SK-N-SH (cell line): ENCODE results near the gene DEFB118. TPM values are rescaled to one million over a fixed set of nuclear protein-coding genes. Genes with fewer than 3 reads are reported as not detected.

Experiments used
- CTCF ChIA-PET: fragments of 300-600, 350-600 bp; formaldehyde crosslinking; extraction: SDS; loops from one replicate; lab custom pipeline; 2021; lab: Yijun Ruan, JAX
- POLR2A ChIA-PET: fragments of 350-600 bp; sonication (Branson Sonifier 250); formaldehyde crosslinking; extraction: SDS; loops from one replicate; lab custom pipeline; 2020; ENCODE audit warnings: antibody characterized with exemption, inconsistent platforms; lab: Yijun Ruan, JAX
- DNase-seq: peaks from one replicate; pipeline ENCODE4 v3.0.0; 2012
- H2AFZ ChIP-seq: fragments of 200-600 bp; sonication (generic); 2 replicates; pipeline ENCODE4 v1.8.1; 2016; ENCODE audit warnings: antibody characterized with exemption, mild to moderate bottlenecking, low read depth
- H3F3A ChIP-seq: fragments of 200-600 bp; sonication (generic); replicated peaks from 2 replicates; pipeline ENCODE3; 2016; ENCODE audit warnings: antibody characterized with exemption, mild to moderate bottlenecking; ENCODE audit not compliant: insufficient read depth
- H3K27ac ChIP-seq, 2 experiments: fragments of 200-500 bp in 1 of 2; fragments of 200-600 bp in 1 of 2; sonication (Bioruptor generic) in 1 of 2; sonication (generic), shearing (Covaris generic) in 1 of 2; 2 replicates each; pipeline versions ENCODE4 v1.5.1 to v1.6.1; 2014 to 2016; ENCODE audit warnings: low read depth in 2 of 2, inconsistent platforms in 1 of 2, low read length in 1 of 2, mild to moderate bottlenecking in 1 of 2, mixed read lengths in 1 of 2
- H3K27me3 ChIP-seq: fragments of 200-600 bp; sonication (generic), shearing (Covaris generic); 2 replicates; pipeline ENCODE4 v1.6.1; 2016; ENCODE audit warnings: mixed run types; ENCODE audit not compliant: insufficient read depth
- H3K36me3 ChIP-seq, 2 experiments: fragments of 200-500 bp in 1 of 2; fragments of 200-600 bp in 1 of 2; sonication (Bioruptor generic) in 1 of 2; sonication (generic) in 1 of 2; replicated peaks in 1 of 2; 2 replicates each; pipeline versions ENCODE3 to v1.5.1; 2014 to 2016; ENCODE audit warnings: low read length in 1 of 2, mild to moderate bottlenecking in 1 of 2; ENCODE audit not compliant: insufficient read depth in 2 of 2, control insufficient read depth in 1 of 2
- H3K4me1 ChIP-seq, 2 experiments: fragments of 200-500 bp in 1 of 2; fragments of 200-600 bp in 1 of 2; sonication (Bioruptor generic) in 1 of 2; sonication (generic), shearing (Covaris generic) in 1 of 2; 2 replicates each; pipeline versions ENCODE4 v1.5.1 to v1.6.1; 2014 to 2016; ENCODE audit warnings: low read depth in 1 of 2, low read length in 1 of 2, mixed run types in 1 of 2; ENCODE audit not compliant: insufficient read depth in 2 of 2, control insufficient read depth in 1 of 2
- H3K4me2 ChIP-seq: fragments of 200-600 bp; sonication (generic), shearing (Covaris generic); 2 replicates; pipeline ENCODE4 v1.6.1; 2017; ENCODE audit warnings: mixed run types
- H3K4me3 ChIP-seq, 2 experiments: fragments of 200-500 bp in 1 of 2; fragments of 200-600 bp in 1 of 2; sonication (Bioruptor generic) in 1 of 2; sonication (generic), shearing (Covaris generic) in 1 of 2; 2 replicates each; pipeline versions ENCODE4 v1.5.1 to v1.8.1; 2014 to 2016; ENCODE audit warnings: low read depth in 2 of 2, inconsistent platforms in 1 of 2, low read length in 1 of 2, mild to moderate bottlenecking in 1 of 2, mixed read lengths in 1 of 2, moderate library complexity in 1 of 2
- H3K79me2 ChIP-seq: fragments of 200-600 bp; sonication (generic); 2 replicates; pipeline ENCODE4 v1.8.1; 2017; ENCODE audit warnings: mild to moderate bottlenecking; ENCODE audit not compliant: insufficient read depth
- H3K9ac ChIP-seq: fragments of 200-600 bp; sonication (generic); 2 replicates; pipeline ENCODE4 v1.6.1; 2017; ENCODE audit warnings: mixed run types
- H3K9me2 ChIP-seq: fragments of 200-600 bp; sonication (generic); 2 replicates; pipeline ENCODE4 v1.6.1; 2017; ENCODE audit warnings: mixed run types
- H3K9me3 ChIP-seq: fragments of 200-600 bp; sonication (generic); 2 replicates; pipeline ENCODE4 v1.6.1; 2017; ENCODE audit warnings: mixed run types, mild to moderate bottlenecking, moderate library complexity
- H4K20me1 ChIP-seq: fragments of 200-600 bp; sonication (generic); 2 replicates; pipeline ENCODE4 v1.6.1; 2017; ENCODE audit warnings: mild to moderate bottlenecking, mixed run types; ENCODE audit not compliant: insufficient read depth
- ELF1 ChIP-seq: IDR thresholded peaks from 2 replicates; pipeline ENCODE4 v1.4.0; 2012
- EP300 ChIP-seq, 2 experiments: IDR thresholded peaks; 2 replicates each; pipeline versions ENCODE4 v1.4.0 to v1.6.1; 2012; ENCODE audit warnings: borderline replicate concordance in 1 of 2, low read depth in 1 of 2, low read length in 1 of 2
- FOSL2 ChIP-seq: IDR thresholded peaks from 2 replicates; pipeline ENCODE4 v1.4.0; 2012; ENCODE audit warnings: low read depth, mild to moderate bottlenecking, moderate library complexity, borderline replicate concordance
- FOXM1 ChIP-seq: IDR thresholded peaks from 2 replicates; pipeline ENCODE4 v1.4.0; 2012; ENCODE audit warnings: low read depth, mild to moderate bottlenecking
- GATA2 ChIP-seq: sonication (generic); formaldehyde crosslinking; IDR thresholded peaks from 2 replicates; pipeline ENCODE4 v1.5.0; 2020; ENCODE audit warnings: mild to moderate bottlenecking, missing genetic modification reagents
- MEF2A ChIP-seq: IDR thresholded peaks from 2 replicates; pipeline ENCODE4 v1.4.0; 2012; ENCODE audit warnings: low read depth, borderline replicate concordance
- NFIC ChIP-seq: IDR thresholded peaks from 2 replicates; pipeline ENCODE4 v1.4.0; 2012; ENCODE audit warnings: borderline replicate concordance
- POLR2AphosphoS5 ChIP-seq: IDR thresholded peaks from 2 replicates; pipeline ENCODE4 v1.6.1; 2012; ENCODE audit warnings: low read depth, low read length
- RCOR1 ChIP-seq: fragments of 150-350 bp; IDR thresholded peaks from 2 replicates; pipeline ENCODE4 v1.6.1; 2017; ENCODE audit warnings: antibody characterized with exemption, low read length
- RXRA ChIP-seq: IDR thresholded peaks from 2 replicates; pipeline ENCODE4 v1.4.0; 2012; ENCODE audit warnings: low read depth, mild to moderate bottlenecking, borderline replicate concordance
- TCF12 ChIP-seq: IDR thresholded peaks from 2 replicates; pipeline ENCODE4 v1.4.0; 2012
- TEAD4 ChIP-seq: IDR thresholded peaks from 2 replicates; pipeline ENCODE4 v1.4.0; 2012; ENCODE audit warnings: mild to moderate bottlenecking, borderline replicate concordance; ENCODE audit not compliant: insufficient read depth
- ZBTB33 ChIP-seq: IDR thresholded peaks from 2 replicates; pipeline ENCODE4 v1.4.0; 2012; ENCODE audit warnings: low read depth, borderline replicate concordance
- WGBS: methylation state at CpG from one replicate; pipeline ENCODE4 v1.1.6; 2017; ENCODE audit warnings: low lambda C conversion rate; 5-methylcytosine and 5-hydroxymethylcytosine counted together
- polyA plus RNA-seq, 3 experiments: library from polyadenylated mRNA; depleted of rRNA; stranded (reverse); fragments of >200 nt; gene quantifications; 2 replicates each; pipeline ENCODE4 v1.2.3, GENCODE V29; 2012
- TF ChIP-seq, protein P1 (sequence below): fragments of 200-600 bp; sonication (generic); IDR thresholded peaks from 2 replicates; pipeline ENCODE4 v1.6.1; 2017; ENCODE audit warnings: antibody characterized with exemption, mild to moderate bottlenecking, moderate library complexity
- TF ChIP-seq, protein P2 (sequence below): IDR thresholded peaks from 2 replicates; pipeline ENCODE4 v1.6.1; 2012; ENCODE audit warnings: mild to moderate bottlenecking, low read depth, low read length, moderate library complexity
- TF ChIP-seq, protein P3 (sequence below): IDR thresholded peaks from 2 replicates; pipeline ENCODE4; 2012

The DEFB118 gene
- polyA plus RNA-seq, 1 of the 3 experiments (the other 2 are of a cell fraction): not detected

DNA sequence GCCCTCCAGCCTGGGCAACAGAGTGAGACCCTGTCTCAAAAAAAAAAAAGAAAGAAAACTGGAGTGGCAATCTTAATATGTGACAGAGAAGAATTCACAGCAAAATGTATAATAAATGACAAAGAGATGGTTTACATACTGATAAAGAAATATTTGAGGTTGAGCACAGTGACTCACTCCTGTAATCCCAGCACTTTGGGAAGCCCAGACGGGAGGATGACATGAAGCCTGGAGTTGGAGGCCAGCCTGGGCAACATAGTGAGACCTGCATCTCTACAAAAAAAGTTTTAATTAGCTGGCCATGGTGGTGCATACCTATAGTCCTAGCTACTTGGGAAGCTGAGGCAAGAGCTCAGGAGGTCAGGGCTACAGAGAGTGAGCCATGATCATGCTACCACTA is 12.4 kb upstream of the DEFB118 start:
- POLR2A ChIA-PET: no interaction called here

GRCh38 chr20:31363295-31363694 is 5.1 kb upstream of the DEFB118 start:
- Histone ChIP-seq H3K9me2 (no peaks in the 10 kb centered on the region), H4K20me1 (no peaks in the 10 kb centered on the region), H3K4me1 (no peaks in the 10 kb centered on the region), H3K9me3 (no peaks in the 10 kb centered on the region), H3K4me2 (no peak overlapping the region), H3K79me2 (no peaks in the 10 kb centered on the region), H2AFZ (no peak overlapping the region), H3K27ac (no peak overlapping the region), H3K9ac (no peak overlapping the region), H3K27me3 (no peaks in the 10 kb centered on the region), H3K36me3 (no peaks in the 10 kb centered on the region), H3K4me3 (no peak overlapping the region), H3F3A (no peaks in the 10 kb centered on the region)
- DNase-seq: no peak
- WGBS: 2% methylated on average over 4 of the region's 4 CpGs
- ChIA-PET POLR2A (no interaction called here), CTCF (no interaction called here)
- TF ChIP-seq, protein P1, sequence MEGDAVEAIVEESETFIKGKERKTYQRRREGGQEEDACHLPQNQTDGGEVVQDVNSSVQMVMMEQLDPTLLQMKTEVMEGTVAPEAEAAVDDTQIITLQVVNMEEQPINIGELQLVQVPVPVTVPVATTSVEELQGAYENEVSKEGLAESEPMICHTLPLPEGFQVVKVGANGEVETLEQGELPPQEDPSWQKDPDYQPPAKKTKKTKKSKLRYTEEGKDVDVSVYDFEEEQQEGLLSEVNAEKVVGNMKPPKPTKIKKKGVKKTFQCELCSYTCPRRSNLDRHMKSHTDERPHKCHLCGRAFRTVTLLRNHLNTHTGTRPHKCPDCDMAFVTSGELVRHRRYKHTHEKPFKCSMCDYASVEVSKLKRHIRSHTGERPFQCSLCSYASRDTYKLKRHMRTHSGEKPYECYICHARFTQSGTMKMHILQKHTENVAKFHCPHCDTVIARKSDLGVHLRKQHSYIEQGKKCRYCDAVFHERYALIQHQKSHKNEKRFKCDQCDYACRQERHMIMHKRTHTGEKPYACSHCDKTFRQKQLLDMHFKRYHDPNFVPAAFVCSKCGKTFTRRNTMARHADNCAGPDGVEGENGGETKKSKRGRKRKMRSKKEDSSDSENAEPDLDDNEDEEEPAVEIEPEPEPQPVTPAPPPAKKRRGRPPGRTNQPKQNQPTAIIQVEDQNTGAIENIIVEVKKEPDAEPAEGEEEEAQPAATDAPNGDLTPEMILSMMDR: no peak
- TF ChIP-seq ELF1: no peak
- TF ChIP-seq EP300 (IDR thresholded peaks at IDR 0.05; ENCODE audit: borderline replicate concordance in 1 of 2, low read depth in 1 of 2, low read length in 1 of 2): no peak
- TF ChIP-seq, protein P2, sequence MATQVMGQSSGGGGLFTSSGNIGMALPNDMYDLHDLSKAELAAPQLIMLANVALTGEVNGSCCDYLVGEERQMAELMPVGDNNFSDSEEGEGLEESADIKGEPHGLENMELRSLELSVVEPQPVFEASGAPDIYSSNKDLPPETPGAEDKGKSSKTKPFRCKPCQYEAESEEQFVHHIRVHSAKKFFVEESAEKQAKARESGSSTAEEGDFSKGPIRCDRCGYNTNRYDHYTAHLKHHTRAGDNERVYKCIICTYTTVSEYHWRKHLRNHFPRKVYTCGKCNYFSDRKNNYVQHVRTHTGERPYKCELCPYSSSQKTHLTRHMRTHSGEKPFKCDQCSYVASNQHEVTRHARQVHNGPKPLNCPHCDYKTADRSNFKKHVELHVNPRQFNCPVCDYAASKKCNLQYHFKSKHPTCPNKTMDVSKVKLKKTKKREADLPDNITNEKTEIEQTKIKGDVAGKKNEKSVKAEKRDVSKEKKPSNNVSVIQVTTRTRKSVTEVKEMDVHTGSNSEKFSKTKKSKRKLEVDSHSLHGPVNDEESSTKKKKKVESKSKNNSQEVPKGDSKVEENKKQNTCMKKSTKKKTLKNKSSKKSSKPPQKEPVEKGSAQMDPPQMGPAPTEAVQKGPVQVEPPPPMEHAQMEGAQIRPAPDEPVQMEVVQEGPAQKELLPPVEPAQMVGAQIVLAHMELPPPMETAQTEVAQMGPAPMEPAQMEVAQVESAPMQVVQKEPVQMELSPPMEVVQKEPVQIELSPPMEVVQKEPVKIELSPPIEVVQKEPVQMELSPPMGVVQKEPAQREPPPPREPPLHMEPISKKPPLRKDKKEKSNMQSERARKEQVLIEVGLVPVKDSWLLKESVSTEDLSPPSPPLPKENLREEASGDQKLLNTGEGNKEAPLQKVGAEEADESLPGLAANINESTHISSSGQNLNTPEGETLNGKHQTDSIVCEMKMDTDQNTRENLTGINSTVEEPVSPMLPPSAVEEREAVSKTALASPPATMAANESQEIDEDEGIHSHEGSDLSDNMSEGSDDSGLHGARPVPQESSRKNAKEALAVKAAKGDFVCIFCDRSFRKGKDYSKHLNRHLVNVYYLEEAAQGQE: no peak
- no peak for TF ChIP-seq TEAD4

More for the DNA sequence above, 12.4 kb upstream of the DEFB118 start:
- no peaks in the 10 kb centered on the region for H3F3A ChIP-seq
- no peaks in the 10 kb centered on the region for H3K79me2 ChIP-seq
- no peak overlapping the region for H3K9ac ChIP-seq
- CTCF ChIA-PET: no interaction called here
- H3K27me3 ChIP-seq: no peaks in the 10 kb centered on the region
- H3K4me2 ChIP-seq: no peak overlapping the region
- H3K36me3 ChIP-seq: no peaks in the 10 kb centered on the region
- H3K4me1 ChIP-seq: no peaks in the 10 kb centered on the region
- TF ChIP-seq GATA2 (CRISPR knock-in tag): no peak
- no peak for TF ChIP-seq FOSL2
- no peak for TF ChIP-seq MEF2A
- TF ChIP-seq, protein P3, sequence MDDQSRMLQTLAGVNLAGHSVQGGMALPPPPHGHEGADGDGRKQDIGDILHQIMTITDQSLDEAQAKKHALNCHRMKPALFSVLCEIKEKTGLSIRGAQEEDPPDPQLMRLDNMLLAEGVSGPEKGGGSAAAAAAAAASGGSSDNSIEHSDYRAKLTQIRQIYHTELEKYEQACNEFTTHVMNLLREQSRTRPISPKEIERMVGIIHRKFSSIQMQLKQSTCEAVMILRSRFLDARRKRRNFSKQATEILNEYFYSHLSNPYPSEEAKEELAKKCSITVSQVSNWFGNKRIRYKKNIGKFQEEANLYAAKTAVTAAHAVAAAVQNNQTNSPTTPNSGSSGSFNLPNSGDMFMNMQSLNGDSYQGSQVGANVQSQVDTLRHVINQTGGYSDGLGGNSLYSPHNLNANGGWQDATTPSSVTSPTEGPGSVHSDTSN: no peak
- no peak for TF ChIP-seq NFIC
- no peak for TF ChIP-seq FOXM1
- TF ChIP-seq POLR2AphosphoS5: no peak
- TF ChIP-seq TCF12: no peak
- TF ChIP-seq RCOR1: no peak
- TF ChIP-seq ZBTB33: no peak
- TF ChIP-seq, protein P1: no peak
- no peak for TF ChIP-seq ELF1
- TF ChIP-seq RXRA: no peak
- no peak overlapping the region for H3K4me3 ChIP-seq
- H2AFZ ChIP-seq: no peak overlapping the region
- H3K9me2 ChIP-seq: no peaks in the 10 kb centered on the region
- no peak for DNase-seq
- no peaks in the 10 kb centered on the region for H4K20me1 ChIP-seq
- no peaks in the 10 kb centered on the region for H3K9me3 ChIP-seq
- 0% methylated on average over 1 of the region's 1 CpG for WGBS
- no peak overlapping the region for H3K27ac ChIP-seq
